ENCODE data around the gene U2AF2. TPM values are rescaled to one million over a fixed set of nuclear protein-coding genes. Genes with fewer than 3 reads are reported as not detected.

Gene U2AF2
- total RNA-seq, 1 donor from 2014 or later = 140 TPM

DNA sequence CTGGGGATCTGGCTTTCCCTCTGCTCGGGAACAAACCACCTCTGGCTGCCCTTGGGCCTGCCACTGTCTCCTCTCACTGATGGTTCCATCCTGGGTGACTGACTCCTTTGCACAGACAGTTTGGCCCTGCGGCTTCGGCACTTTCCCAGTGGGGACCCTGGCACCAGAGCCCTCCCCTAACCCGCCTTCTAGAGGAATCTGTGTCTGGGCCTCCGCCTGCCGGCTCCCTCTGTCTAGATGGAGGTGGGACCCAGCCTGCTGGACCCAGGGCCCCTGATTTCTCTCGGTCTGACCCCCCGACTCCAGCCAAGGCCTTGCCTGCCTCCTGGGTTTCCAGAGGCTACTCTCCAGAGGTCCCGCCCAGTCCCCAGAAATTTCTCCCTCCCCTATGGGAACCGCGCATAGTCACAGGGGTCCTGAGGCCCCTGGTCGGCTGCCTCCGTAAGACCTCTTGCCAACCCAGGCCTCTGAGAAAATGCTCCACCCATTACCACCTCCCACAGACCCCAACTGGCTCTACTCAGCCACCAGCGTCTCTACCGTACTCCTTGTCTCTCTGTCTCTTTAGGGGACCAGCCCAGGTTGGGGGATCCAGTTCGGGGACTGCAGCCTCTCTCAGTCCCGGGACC, 4.1 kb upstream of the U2AF2 start:
- DNase-seq (ENCODE audit: low read depth) (no peak), FAIRE-seq (no peak)
- TF ChIP-seq, protein P1, sequence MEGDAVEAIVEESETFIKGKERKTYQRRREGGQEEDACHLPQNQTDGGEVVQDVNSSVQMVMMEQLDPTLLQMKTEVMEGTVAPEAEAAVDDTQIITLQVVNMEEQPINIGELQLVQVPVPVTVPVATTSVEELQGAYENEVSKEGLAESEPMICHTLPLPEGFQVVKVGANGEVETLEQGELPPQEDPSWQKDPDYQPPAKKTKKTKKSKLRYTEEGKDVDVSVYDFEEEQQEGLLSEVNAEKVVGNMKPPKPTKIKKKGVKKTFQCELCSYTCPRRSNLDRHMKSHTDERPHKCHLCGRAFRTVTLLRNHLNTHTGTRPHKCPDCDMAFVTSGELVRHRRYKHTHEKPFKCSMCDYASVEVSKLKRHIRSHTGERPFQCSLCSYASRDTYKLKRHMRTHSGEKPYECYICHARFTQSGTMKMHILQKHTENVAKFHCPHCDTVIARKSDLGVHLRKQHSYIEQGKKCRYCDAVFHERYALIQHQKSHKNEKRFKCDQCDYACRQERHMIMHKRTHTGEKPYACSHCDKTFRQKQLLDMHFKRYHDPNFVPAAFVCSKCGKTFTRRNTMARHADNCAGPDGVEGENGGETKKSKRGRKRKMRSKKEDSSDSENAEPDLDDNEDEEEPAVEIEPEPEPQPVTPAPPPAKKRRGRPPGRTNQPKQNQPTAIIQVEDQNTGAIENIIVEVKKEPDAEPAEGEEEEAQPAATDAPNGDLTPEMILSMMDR (IDR thresholded peaks at IDR 0.05; ENCODE audit: insufficient read depth, low read length, severe bottlenecking) = no peak
- no peaks in the 10 kb centered on the region for H3K36me3 ChIP-seq (ENCODE audit: control insufficient read depth, insufficient read depth, low read length)
- H3K4me3 ChIP-seq (ENCODE audit: low read depth, low read length) = no peak overlapping the region
- H3K27me3 ChIP-seq (ENCODE audit: control insufficient read depth, insufficient read depth, low read length) = no peaks in the 10 kb centered on the region

DNA sequence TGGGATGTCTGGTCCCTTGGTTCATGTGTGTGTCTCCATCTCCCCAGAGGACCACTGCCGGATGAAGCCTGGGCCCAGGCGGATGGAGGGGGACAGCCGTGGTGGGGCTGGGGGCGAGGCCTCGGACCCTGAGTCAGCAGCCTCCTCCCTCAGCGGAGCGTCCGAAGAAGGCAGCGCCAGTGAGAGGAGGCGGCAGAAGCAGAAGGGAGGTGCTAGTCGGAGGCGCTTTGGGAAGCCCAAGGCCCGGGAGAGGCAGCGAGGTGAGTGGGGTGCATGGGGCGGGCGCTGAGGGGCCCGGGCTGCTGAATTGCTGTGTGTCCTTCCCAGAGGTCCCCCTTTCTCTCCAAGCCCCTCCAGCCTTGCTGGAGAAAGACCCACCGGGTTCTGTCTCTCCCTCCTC, 3.6 kb upstream of the U2AF2 start:
- TF ChIP-seq, protein P1 (IDR thresholded peaks at IDR 0.05; ENCODE audit: insufficient read depth, low read length, severe bottlenecking) = no peak
- Histone ChIP-seq H3K4me3 (ENCODE audit: low read depth, low read length) (no peak overlapping the region), H3K36me3 (ENCODE audit: control insufficient read depth, insufficient read depth, low read length) (no peaks in the 10 kb centered on the region), H3K27me3 (ENCODE audit: control insufficient read depth, insufficient read depth, low read length) (no peaks in the 10 kb centered on the region)
- DNase-seq (ENCODE audit: low read depth) (no peak), FAIRE-seq (no peak)

DNA sequence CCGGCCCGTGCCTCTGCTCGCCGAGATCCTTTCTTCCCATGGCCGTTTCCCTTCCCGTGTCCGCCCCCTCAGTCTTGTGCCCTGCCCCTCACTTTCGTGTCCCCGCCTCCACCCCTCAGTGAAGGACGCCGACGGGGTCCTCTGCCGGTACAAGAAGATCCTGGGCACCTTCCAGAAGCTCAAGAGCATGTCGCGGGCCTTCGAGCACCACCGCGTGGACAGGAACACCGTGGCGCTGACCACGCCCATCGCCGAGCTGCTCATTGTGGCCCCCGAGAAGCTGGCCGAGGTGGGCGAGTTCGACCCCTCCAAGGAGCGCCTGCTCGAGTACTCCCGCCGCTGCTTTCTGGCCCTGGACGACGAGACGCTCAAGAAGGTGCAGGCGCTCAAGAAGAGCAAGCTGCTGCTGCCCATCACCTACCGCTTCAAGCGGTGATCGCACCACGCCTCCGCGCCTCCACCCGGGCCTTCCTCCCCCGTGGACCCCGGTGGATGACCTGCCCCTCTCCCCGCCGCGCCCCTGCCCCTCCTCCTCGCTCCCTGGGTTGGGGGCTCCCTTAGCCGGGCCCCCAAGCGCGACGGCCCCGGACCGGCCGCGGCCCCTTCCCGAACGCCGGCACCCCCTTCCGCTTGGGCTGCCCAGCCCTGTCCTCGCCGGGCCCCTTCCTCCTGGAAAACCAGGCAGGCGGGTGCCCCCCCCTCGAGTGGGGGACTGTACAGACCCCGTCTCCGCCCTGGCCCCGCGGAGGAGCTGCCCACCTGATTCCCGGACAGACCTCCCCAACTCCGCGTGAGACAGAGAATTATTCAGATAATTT, 2.3 kb upstream of the U2AF2 start:
- Histone ChIP-seq H3K4me3 (ENCODE audit: low read depth, low read length) (no peak overlapping the region), H3K27me3 (ENCODE audit: control insufficient read depth, insufficient read depth, low read length) (no peaks in the 10 kb centered on the region), H3K36me3 (ENCODE audit: control insufficient read depth, insufficient read depth, low read length) (peaks cover 1% of the 10 kb centered on the region)
- FAIRE-seq (no peak), DNase-seq (ENCODE audit: low read depth) (no peak)
- TF ChIP-seq, protein P1 (IDR thresholded peaks at IDR 0.05; ENCODE audit: insufficient read depth, low read length, severe bottlenecking) = no peak

DNA sequence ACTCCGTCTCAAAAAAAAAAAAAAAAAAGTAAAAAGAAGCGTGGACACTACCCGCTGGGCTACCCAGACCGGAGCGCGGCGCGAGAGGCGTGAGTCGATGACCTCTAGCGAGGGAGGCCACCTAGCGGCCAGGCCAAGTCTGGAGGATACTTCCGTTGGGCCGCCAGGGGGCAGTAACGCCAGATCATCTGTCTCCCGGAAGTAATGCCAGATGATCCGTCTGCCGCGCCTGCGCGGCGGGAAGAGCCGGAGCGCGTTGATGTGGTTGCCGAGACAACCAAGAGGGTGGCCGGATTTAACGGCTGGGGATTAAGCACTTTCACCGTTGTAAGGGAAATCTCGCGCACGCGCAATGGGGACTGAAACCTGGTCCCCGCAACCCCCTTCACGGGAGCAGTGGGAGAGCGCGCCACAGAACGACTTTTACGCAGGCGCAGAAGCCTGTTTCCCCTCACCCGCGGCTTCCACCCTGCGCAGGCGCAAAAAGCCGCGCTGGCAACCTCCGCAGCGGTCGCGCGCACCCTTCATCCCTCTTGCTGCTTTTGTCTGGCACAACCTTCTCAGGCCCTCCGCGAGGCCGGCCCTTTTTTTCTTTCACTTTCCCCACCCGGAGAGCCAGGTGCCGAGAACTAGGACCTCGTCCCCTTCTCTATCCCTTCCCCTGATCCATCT, 1.0 kb upstream of the U2AF2 start:
- H3K27me3 ChIP-seq (ENCODE audit: control insufficient read depth, insufficient read depth, low read length) = no peaks in the 10 kb centered on the region
- TF ChIP-seq, protein P1 (IDR thresholded peaks at IDR 0.05; ENCODE audit: insufficient read depth, low read length, severe bottlenecking) = peak; percentile 100
- peaks cover 4% of the 10 kb centered on the region for H3K36me3 ChIP-seq (ENCODE audit: control insufficient read depth, insufficient read depth, low read length)
- FAIRE-seq = no peak
- H3K4me3 ChIP-seq (ENCODE audit: low read depth, low read length) = peak overlapping the region; percentile 97
- peak; percentile 95 for DNase-seq (ENCODE audit: low read depth)

DNA sequence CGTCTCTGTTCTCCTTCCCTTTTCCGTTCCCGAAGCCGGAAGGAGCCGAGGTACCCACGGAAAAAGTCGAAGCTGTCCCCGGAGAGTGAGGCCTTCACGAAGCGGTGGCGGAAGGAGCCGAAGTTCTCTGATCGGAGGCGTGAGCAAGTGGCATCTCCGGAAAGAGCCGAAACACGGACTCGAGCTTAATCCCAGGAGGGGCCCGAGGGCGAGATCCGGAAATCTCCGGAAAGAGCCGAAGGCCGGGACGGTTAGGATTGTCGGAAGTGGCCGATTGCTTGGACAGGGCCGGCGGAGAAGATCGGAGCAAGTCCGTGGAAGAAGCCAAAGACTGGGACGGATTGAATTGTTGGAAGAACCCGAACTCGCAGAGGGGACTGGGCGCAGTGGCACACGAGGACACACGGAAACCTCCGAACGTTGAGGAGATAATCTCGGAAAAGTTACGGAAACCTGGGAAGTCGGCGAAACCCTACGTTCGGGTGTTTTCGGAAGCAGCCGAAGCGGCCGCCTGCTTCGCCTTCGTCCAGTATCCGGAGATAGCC, 440 bp upstream of the U2AF2 start:
- Histone ChIP-seq H3K4me3 (ENCODE audit: low read depth, low read length) (peak overlapping the region; percentile 97), H3K27me3 (ENCODE audit: control insufficient read depth, insufficient read depth, low read length) (no peaks in the 10 kb centered on the region), H3K36me3 (ENCODE audit: control insufficient read depth, insufficient read depth, low read length) (peaks cover 8% of the 10 kb centered on the region)
- TF ChIP-seq, protein P1 (IDR thresholded peaks at IDR 0.05; ENCODE audit: insufficient read depth, low read length, severe bottlenecking) = no peak
- FAIRE-seq = peak; percentile 88
- DNase-seq (ENCODE audit: low read depth) = peak; percentile 96
